ENCODE measurements around the gene MINDY4B. TPM values are rescaled to one million over a fixed set of nuclear protein-coding genes. Genes with fewer than 3 reads are reported as not detected.

Gene MINDY4B
- total RNA-seq, 2 experiments from 2014 or later: not detected

DNA sequence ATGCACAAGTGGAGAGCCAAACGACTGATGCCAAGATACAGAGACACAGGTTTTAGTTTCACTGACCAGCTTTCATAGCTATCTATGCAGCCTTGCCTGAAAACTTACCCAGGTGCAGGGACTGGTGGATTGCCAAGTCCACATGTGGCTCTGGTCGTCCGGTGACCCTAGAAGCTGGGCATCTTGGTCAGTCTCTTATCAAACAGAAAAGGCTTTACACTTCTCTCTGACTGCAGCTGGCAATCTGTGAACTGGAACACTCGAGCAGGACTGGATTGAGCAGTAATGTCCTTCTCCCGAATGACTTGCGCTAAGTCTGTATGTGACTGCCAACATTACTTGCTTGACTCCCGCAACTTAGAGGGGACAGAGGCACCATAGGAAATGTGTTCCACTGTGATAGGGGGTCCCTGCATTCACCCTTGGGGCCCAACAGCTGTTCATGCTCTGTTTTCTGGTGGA is 79.3 kb downstream of the MINDY4B start:
- TF ChIP-seq CTCF (IDR thresholded peaks at IDR 0.05): no peak

GRCh38 chr3:150825192-150825915 is 79.9 kb downstream of the MINDY4B start:
- intact Hi-C loops (cut with micrococcal nuclease): no loop called here
- ATAC-seq (no peak), DNase-seq (no peak)
- POLR2A ChIA-PET: interaction anchor here (0.6 kb wide), 1 partner anchor 525 kb away, joined by 3 read pairs; no protein-coding TSS in a partner anchor
- H3K4me1 Mint-ChIP-seq (ENCODE audit: low read depth): no peaks in the 10 kb centered on the region
- no peak overlapping the region for H3K4me3 Mint-ChIP-seq
- H3K27ac Mint-ChIP-seq: no peak overlapping the region
- H3K9me3 Mint-ChIP-seq: no peaks in the 10 kb centered on the region
- CTCF ChIA-PET: interaction anchor here (0.7 to 3.2 kb wide), 3 partner anchors 37 to 104 kb away, joined by 3 to 8 read pairs (median 8); no protein-coding TSS in a partner anchor
- peaks cover 1% of the 10 kb centered on the region for H3K27me3 Mint-ChIP-seq
- TF ChIP-seq CTCF (IDR thresholded peaks at IDR 0.05): no peak
- no peaks in the 10 kb centered on the region for H3K36me3 Mint-ChIP-seq (ENCODE audit: low read depth)

More for the DNA sequence above, 79.3 kb downstream of the MINDY4B start:
- H3K4me1 Mint-ChIP-seq (ENCODE audit: low read depth): no peaks in the 10 kb centered on the region
- ChIA-PET CTCF (interaction anchor here (0.7 to 3.2 kb wide), 3 partner anchors 38 to 104 kb away, joined by 3 to 8 read pairs (median 8); no protein-coding TSS in a partner anchor), POLR2A (interaction anchor here (0.6 kb wide), 1 partner anchor 525 kb away, joined by 3 read pairs; no protein-coding TSS in a partner anchor)
- ATAC-seq (no peak), DNase-seq (no peak)
- intact Hi-C loops (cut with micrococcal nuclease): no loop called here
- no peaks in the 10 kb centered on the region for H3K36me3 Mint-ChIP-seq (ENCODE audit: low read depth)
- H3K27me3 Mint-ChIP-seq: peaks cover 1% of the 10 kb centered on the region
- no peak overlapping the region for H3K27ac Mint-ChIP-seq
- H3K4me3 Mint-ChIP-seq: no peak overlapping the region
- H3K9me3 Mint-ChIP-seq: no peaks in the 10 kb centered on the region

DNA sequence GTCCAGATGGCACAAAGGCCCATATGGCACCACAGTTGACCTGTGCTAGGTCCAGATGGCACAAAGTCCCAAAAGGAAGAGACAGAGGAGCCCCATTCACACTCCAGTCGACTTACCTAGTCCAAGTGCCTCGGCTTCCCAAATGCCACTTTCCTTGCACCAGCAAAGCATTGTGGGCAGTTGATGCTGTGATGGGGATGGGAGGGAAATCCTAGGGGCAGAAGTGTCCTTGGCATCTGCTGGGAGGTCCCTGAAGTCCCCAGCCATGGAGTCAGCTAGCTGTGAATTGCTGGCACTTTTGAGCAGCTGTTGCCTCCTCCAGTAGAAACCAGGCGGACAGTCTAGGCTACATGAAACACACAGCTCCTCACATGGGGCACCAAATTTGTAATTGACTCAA is 82.0 kb downstream of the MINDY4B start:
- DNase-seq (no peak), ATAC-seq (no peak)
- Mint-ChIP-seq H3K4me3 (no peak overlapping the region), H3K36me3 (ENCODE audit: low read depth) (no peaks in the 10 kb centered on the region), H3K27ac (no peak overlapping the region), H3K27me3 (peaks cover 1% of the 10 kb centered on the region), H3K4me1 (ENCODE audit: low read depth) (no peaks in the 10 kb centered on the region), H3K9me3 (no peaks in the 10 kb centered on the region)
- ChIA-PET POLR2A (no interaction called here), CTCF (no interaction called here)
- TF ChIP-seq CTCF (IDR thresholded peaks at IDR 0.05): no peak
- intact Hi-C loops (cut with micrococcal nuclease): no loop called here

DNA sequence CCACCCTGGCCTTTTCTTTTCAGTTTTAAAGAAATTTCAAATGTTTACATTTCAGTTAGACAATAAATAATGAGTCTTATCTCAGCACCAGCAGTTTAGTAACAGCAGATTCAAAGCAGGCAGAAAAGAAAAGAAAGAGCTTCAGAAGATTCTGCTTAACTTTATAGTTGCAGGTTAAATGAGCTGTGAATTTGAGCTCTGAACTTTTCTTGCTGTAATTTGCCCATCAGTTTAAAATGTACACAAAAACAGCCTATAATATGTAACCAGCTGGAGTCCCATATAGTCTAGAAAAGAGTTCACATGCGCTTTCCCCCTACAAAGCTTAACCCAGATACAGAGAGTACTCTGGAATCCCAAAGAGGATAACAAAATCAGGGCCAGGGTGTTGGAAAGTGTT is 82.6 kb downstream of the MINDY4B start:
- DNase-seq (no peak), ATAC-seq (no peak)
- no peak for TF ChIP-seq CTCF (IDR thresholded peaks at IDR 0.05)
- Mint-ChIP-seq H3K27ac (no peak overlapping the region), H3K4me3 (no peak overlapping the region), H3K27me3 (peaks cover 1% of the 10 kb centered on the region), H3K9me3 (no peaks in the 10 kb centered on the region), H3K4me1 (ENCODE audit: low read depth) (no peaks in the 10 kb centered on the region), H3K36me3 (ENCODE audit: low read depth) (no peaks in the 10 kb centered on the region)
- ChIA-PET POLR2A (no interaction called here), CTCF (no interaction called here)
- intact Hi-C loops (cut with micrococcal nuclease): no loop called here

Other genes starting within 250 kb of the MINDY4B start
- not detected for gene ERICH6, start 201.5 kb downstream of the MINDY4B start, total RNA-seq
- 10 to 100 TPM; 90.3 to 91.1 TPM for gene SIAH2, start 142.3 kb downstream of the MINDY4B start, total RNA-seq
- not detected for gene CLRN1, start 67.3 kb upstream of the MINDY4B start, total RNA-seq
- gene MED12L, start 180.2 kb upstream of the MINDY4B start, total RNA-seq: 1 to 10 TPM; 2.9 to 3.4 TPM

Measured in activated CD8-positive, alpha-beta T cell treated with anti-CD3 and anti-CD28 coated beads for 36 hours (primary cell).